Lung (tissue), 12 donors: ENCODE measurements around the gene EXOC4. TPM values are rescaled to one million over a fixed set of nuclear protein-coding genes. Genes with fewer than 3 reads are reported as not detected.

Source experiments
- ATAC-seq: fragments of 200-7000 bp; cut with Tn5 transposase; one replicate; pipeline ENCODE4 v1.9.1; 2020; ENCODE audit warnings: moderate number of reproducible peaks; ENCODE audit not compliant: insufficient read depth, low FRiP score
- DNase-seq, 3 donors: peaks; one replicate each; pipeline ENCODE4 v3.0.0-alpha.2; 2013 to 2017
- H3K27ac ChIP-seq, 2 donors: one replicate each; pipeline ENCODE4 v1.5.1; 2013; ENCODE audit warnings: mild to moderate bottlenecking in 2 of 2, moderate library complexity in 2 of 2, control low read depth in 1 of 2, inconsistent platforms in 1 of 2, low read depth in 1 of 2, low read length in 1 of 2
- H3K27me3 ChIP-seq, 3 donors: one replicate each; pipeline ENCODE4 v1.5.1; 2013; ENCODE audit warnings: low read length in 2 of 3; ENCODE audit not compliant: control insufficient read depth in 3 of 3, insufficient read depth in 3 of 3
- H3K36me3 ChIP-seq, 4 donors: one replicate each; pipeline ENCODE4 v1.5.1; 2013; ENCODE audit warnings: low read length in 4 of 4, mild to moderate bottlenecking in 1 of 4, moderate library complexity in 1 of 4; ENCODE audit not compliant: control insufficient read depth in 4 of 4, insufficient read depth in 4 of 4
- H3K4me1 ChIP-seq, 5 donors: one replicate each; pipeline ENCODE4 v1.5.1; 2013; ENCODE audit warnings: low read length in 5 of 5, mild to moderate bottlenecking in 2 of 5, moderate library complexity in 1 of 5; ENCODE audit not compliant: control insufficient read depth in 5 of 5, insufficient read depth in 5 of 5
- H3K4me3 ChIP-seq: one replicate; pipeline ENCODE4 v1.5.1; 2013; ENCODE audit warnings: mild to moderate bottlenecking, control low read depth, moderate library complexity
- H3K9ac ChIP-seq, 2 donors: one replicate each; pipeline ENCODE4 v1.5.1; 2013; ENCODE audit warnings: low read length in 2 of 2, control low read depth in 1 of 2; ENCODE audit not compliant: insufficient read depth in 1 of 2
- H3K9me3 ChIP-seq, 4 donors: one replicate each; pipeline ENCODE4 v1.5.1; 2013; ENCODE audit warnings: low read length in 3 of 4, mild to moderate bottlenecking in 1 of 4, moderate library complexity in 1 of 4; ENCODE audit not compliant: control insufficient read depth in 4 of 4, insufficient read depth in 3 of 4
- CTCF ChIP-seq: IDR thresholded peaks from 2 replicates; pipeline ENCODE4 v1.5.1; 2012; ENCODE audit warnings: mild to moderate bottlenecking; ENCODE audit errors: control extremely low read depth, extremely low read depth
- WGBS, 2 donors: extraction: QIAGEN DNeasy Blood & Tissue Kit; methylation state at CpG; one replicate each; pipeline ENCODE4 v1.1.7; 2013; 5-methylcytosine and 5-hydroxymethylcytosine counted together
- polyA plus RNA-seq, 2 donors: library from polyadenylated mRNA; stranded (reverse); fragments of 200-250 nt; gene quantifications; one replicate each; pipeline ENCODE4 v1.2.1, GENCODE V29; 2013
- total RNA-seq, 2 donors: library from RNA; depleted of rRNA in 1 of 2; stranded (reverse); fragments of >200 nt in 1 of 2; gene quantifications; one replicate each; pipeline ENCODE4 v1.2.1, GENCODE V29; 2014 to 2021
- donor health status: control.
- donor health status: control.
- donor health status: Bipolar disorder and iron deficiency.
- donor health status: healthy.
- donor health status: DM: yes; HTN: yes; CAD: no.

The EXOC4 gene
- total and polyA plus RNA-seq, 4 donors: 10.3 to 232 (median 47.4) TPM

GRCh38 chr7:133932591-133932990 is 679.7 kb downstream of the EXOC4 start:
- H3K36me3 ChIP-seq: no peaks in the 10 kb centered on the region

GRCh38 chr7:133934262-133934976 is 681.5 kb downstream of the EXOC4 start:
- ATAC-seq (no peak), DNase-seq (no peak)
- 89 to 93% methylated on average over 9 of the region's 9 CpGs for WGBS, 2 donors
- H3K9ac ChIP-seq: no peak overlapping the region
- no peak overlapping the region for H3K4me3 ChIP-seq
- no peaks in the 10 kb centered on the region for H3K9me3 ChIP-seq
- no peak overlapping the region for H3K27ac ChIP-seq
- H3K27me3 ChIP-seq: no peaks in the 10 kb centered on the region
- no peaks in the 10 kb centered on the region for H3K4me1 ChIP-seq
- no peak for TF ChIP-seq CTCF
- H3K36me3 ChIP-seq: peaks cover 0 to 9% (median 3%) of the 10 kb centered on the region in 4 donors

More at GRCh38 chr7:133932591-133932990, 679.7 kb downstream of the EXOC4 start:
- TF ChIP-seq CTCF: no peak
- no peaks in the 10 kb centered on the region for H3K27me3 ChIP-seq
- no peak overlapping the region for H3K4me3 ChIP-seq
- no peaks in the 10 kb centered on the region for H3K9me3 ChIP-seq
- DNase-seq (no peak), ATAC-seq (no peak)
- WGBS, 2 donors: 44 to 99% methylated on average over 1 of the region's 1 CpG
- no peak overlapping the region for H3K27ac ChIP-seq
- H3K9ac ChIP-seq: no peak overlapping the region
- no peaks in the 10 kb centered on the region for H3K4me1 ChIP-seq

- 71 to 88% methylated on average over 2 of the region's 2 CpGs for WGBS, 2 donors
- H3K4me3 ChIP-seq: no peak overlapping the region
- H3K9ac ChIP-seq: no peak overlapping the region
- DNase-seq: no peak
- no peaks in the 10 kb centered on the region for H3K4me1 ChIP-seq
- H3K27ac ChIP-seq: no peak overlapping the region
- ATAC-seq: no peak
- no peak for TF ChIP-seq CTCF
- H3K9me3 ChIP-seq: no peaks in the 10 kb centered on the region
- peaks cover 0 to 9% (median 3%) of the 10 kb centered on the region in 4 donors for H3K36me3 ChIP-seq
- no peaks in the 10 kb centered on the region for H3K27me3 ChIP-seq
These were observed 682.1 kb downstream of the EXOC4 start for GRCh38 chr7:133934977-133935330.

- WGBS, 2 donors: 81 to 84% methylated on average over 7 of the region's 7 CpGs
- DNase-seq: no peak
- Histone ChIP-seq H3K27ac (no peak overlapping the region), H3K9ac (no peak overlapping the region), H3K36me3 (peaks cover 0 to 12% (median 3%) of the 10 kb centered on the region in 4 donors), H3K4me1 (no peaks in the 10 kb centered on the region), H3K4me3 (no peak overlapping the region), H3K9me3 (no peaks in the 10 kb centered on the region), H3K27me3 (no peaks in the 10 kb centered on the region)
- TF ChIP-seq CTCF: no peak
- ATAC-seq: no peak
These were observed 683.2 kb downstream of the EXOC4 start for GRCh38 chr7:133936074-133936473.
